ENCODE measurements around the gene RANBP1.

- TF ChIP-seq, protein P1, sequence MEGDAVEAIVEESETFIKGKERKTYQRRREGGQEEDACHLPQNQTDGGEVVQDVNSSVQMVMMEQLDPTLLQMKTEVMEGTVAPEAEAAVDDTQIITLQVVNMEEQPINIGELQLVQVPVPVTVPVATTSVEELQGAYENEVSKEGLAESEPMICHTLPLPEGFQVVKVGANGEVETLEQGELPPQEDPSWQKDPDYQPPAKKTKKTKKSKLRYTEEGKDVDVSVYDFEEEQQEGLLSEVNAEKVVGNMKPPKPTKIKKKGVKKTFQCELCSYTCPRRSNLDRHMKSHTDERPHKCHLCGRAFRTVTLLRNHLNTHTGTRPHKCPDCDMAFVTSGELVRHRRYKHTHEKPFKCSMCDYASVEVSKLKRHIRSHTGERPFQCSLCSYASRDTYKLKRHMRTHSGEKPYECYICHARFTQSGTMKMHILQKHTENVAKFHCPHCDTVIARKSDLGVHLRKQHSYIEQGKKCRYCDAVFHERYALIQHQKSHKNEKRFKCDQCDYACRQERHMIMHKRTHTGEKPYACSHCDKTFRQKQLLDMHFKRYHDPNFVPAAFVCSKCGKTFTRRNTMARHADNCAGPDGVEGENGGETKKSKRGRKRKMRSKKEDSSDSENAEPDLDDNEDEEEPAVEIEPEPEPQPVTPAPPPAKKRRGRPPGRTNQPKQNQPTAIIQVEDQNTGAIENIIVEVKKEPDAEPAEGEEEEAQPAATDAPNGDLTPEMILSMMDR (IDR thresholded peaks at IDR 0.05; ENCODE audit: borderline replicate concordance, extremely low read depth, low read length, poor library complexity, severe bottlenecking), result no peak
- no peak for TF ChIP-seq EZH2 (IDR thresholded peaks at IDR 0.05; ENCODE audit: borderline replicate concordance, low read depth, low read length, severe bottlenecking)
Measured at GRCh38 chr22:20113551-20114310, 2.2 kb upstream of the RANBP1 start.
